GM21447 (cell line): ENCODE data around the gene SLC5A11.
"Not testable (repeated sequence)": the region's sequence is repeated elsewhere in the genome, so short reads cannot be mapped to it uniquely, and the experiment has no call there.

Experiments used
- ATAC-seq: cut with Tn5 transposase; IDR thresholded peaks from one replicate; pipeline ENCODE4 v1.9.1; 2021; ENCODE audit not compliant: unreplicated experiment

Gene SLC5A11

DNA sequence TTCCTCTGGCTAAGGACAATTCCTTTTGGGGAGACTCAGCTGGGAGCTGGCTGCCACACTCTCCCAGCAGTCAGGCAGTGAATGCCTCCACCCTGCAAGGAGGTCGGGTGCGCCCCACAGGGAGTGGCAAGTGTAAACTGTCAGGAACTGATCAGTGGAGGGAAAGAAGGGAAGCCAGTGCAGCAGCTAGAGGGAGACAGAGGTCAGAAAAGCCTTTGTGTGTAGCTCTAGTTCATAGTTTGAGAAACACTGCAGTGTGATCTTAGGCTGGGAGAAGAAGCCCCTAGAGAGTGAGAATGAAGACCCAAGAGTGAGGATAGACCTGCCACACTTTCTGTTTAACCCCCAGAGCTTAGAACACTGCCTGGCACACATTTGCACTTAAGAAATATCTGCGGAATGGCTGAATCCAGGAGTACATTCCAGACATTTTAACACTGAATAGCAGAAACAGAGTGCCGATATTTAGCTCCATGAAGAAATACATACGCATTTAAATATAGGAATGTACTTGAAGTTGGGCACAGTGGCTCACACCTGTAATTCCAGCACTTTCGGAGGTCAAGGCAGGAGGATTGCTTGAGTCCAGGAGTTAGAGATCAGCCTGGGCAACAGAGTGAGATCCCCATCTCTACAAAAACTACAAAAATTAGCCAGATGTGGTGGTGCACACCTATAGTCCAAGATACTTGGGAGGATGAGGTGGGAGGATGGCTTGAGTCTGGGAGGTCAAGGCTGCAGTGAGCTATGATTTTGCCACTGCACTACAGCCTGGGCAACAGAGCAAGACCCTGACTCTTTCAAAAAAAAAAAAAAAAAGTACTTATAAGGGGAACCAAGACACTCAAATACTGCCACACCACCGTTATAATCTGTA, 11.1 kb upstream of the SLC5A11 start:
- no peak for ATAC-seq

DNA sequence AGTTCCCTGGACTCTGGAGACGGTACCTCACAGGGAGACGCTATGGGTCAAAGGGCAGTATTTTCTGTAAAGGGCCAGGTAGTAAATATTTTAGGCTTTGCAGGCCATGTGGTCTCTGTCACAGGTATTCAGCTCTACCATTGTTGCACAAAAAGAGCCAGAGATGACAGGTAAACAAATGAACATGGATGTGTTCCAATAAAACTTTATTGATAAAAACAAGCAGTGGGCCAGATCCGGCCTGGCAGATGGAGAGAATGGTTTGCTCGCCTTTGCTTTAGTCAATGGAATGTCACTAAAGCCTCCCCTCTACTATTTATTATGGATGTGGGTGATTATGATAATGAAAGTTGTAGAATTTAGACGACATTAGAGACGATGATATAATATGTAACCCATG, 8.9 kb upstream of the SLC5A11 start:
- no peak for ATAC-seq

DNA sequence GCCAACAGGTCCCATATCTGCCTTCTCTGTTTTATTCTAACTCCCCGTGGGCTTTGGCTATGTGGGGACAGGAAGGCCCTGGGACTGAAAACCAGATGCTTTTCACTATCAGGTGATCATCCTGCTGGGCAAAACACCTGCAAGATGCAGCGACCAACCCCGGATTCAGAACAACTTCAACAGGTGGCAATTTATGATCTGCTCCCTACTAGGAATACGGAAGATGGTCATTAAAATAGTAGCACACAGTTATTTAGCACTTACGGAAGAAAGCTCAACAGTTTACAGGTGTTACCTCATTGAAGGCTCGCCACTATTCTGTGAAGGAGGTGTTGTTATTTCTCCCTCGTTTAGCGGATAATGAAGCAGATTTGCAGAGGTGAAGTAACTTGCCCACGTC, 7.8 kb upstream of the SLC5A11 start:
- no peak for ATAC-seq

DNA sequence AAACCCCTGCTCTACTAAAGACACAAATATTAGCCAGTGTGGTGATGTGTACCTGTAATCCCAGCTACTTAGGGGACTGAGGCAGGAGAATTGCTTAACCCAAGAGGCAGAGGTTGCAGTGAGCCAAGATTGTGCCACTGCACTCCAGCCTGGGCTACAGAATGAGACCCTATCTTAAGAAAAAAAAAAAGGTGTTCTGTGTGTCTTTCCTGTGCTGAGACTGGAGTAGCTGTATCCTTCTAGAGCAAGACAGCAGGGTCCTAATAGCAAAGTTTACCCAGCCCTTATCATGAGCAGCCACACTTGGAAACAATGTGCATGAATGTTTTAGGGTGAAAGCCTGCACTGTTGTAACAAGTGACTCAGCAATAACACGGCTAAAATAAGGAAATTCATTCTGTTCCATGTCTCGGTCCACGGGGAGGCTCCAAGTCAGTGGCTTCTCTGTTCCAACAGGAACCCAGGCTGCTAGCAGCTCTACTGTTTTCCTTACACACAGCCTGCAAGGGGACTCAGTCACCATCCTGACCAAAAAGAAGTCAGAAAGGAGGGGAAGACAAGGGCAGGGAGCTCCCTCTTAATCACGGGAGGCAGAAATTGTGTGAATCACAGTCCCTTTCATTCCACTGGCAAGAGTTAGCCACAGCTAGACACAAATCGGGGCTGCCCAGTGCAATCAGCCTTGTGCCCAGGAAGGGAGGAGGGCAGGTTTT, 7.1 kb upstream of the SLC5A11 start:
- ATAC-seq = no peak

DNA sequence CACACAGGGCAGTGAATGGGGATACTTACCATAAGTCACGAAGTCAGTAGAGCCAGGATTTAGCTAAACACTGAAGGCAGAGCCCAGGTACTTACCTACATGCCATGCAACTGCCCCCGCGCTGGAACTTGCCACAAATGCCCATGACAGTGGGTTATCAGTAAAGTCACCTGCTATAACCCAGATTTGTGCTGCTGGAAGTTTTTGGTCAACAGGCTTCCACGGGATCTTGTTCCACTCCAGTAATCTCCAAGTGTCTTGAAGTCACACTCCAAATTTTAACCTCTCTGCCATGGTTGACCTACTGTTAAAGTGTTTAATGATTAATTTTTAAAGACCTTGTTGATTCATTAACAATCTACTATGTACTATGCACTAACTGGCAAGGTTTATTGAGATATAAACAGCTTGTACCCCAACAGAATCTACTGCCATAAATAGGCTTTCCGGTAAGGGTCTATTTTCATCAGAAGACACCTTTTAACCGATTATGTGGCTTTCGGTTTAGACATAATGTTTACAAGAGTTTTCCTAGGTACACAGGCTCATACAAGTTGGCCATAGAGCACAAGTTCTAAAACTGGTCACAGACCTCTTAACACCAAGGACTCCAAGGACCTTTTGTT, 6.3 kb upstream of the SLC5A11 start:
- no peak for ATAC-seq

DNA sequence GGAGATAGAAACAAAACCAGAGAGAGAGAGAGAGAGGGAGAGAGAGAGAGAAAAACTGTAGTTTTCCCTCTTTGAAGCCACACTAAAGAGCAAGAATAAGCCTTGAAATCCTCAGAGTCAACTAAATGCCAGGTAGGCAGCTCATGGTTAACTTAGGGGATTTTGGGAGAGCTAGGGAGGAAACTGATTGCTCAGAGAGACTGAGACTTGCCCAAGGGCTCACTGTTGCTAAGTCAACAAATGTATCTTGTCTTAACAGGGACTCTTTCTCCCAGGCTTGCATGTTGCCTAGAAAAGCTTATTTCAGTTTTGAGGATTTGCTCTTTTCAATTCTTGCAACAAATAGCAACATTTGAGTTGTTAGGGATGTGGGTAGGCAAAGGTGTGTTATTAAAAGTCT, 4.5 kb upstream of the SLC5A11 start:
- ATAC-seq = no peak

DNA sequence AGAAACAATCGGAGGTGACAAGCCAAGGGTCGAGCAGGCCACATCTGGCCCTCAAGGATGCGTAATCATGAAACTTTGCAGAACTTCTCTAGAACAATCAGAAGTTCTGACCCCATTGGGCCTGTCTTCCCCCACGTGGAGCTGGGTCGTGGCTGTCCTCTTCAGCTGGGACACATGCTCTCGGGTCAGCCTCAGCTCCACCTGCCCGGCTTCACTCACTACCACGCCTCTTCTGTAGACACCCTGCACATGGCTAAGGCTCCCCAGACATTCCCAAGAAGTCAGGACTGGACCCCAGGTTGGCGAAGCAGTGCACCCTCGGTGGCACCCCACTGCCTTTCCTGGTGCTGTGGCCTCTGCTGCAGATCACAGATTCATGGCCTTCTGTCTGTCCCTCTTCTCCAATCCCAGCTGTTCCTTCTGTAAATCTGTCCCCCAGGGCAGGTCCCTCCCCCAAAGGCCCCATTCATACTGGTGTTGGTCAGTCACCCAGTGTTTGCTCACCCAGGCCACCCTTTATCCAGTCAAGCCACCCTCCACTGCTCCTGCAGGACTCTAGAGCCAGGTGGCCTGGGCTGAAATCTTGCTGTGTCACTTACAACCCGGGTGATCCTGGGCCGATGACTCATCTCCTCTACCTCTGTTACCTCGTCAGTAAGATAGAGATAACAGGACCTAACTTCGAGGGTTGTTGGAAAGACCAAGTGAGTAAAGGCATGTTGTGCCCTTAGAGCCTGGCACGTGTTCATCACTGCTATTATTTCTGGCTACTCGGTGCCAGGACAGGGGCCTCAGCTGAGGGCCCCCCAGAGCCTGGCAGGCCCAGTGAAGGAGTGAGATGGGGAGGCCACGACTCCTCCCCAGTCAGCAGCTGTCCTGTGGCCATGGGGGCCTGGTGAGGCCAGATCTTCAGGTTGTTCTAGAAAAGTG, 1.4 kb upstream of the SLC5A11 start:
- ATAC-seq = no peak

DNA sequence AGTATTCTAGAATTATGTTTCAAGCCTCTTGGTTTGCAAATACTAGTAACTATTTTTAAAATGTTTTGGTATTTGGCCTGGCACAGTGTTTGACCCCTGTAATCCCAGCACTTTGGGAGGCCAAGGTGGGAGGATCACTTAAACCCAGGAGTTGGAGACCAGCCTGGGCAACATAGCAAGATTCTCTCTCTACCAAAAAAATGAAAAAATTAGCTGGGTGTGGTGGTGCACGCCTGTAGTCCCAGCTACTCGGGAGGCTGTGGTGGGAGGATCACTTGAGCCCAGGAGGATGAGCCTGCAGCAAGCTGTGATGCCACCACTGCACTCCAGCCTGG, 765 bp upstream of the SLC5A11 start:
- ATAC-seq = not testable (repeated sequence)

DNA sequence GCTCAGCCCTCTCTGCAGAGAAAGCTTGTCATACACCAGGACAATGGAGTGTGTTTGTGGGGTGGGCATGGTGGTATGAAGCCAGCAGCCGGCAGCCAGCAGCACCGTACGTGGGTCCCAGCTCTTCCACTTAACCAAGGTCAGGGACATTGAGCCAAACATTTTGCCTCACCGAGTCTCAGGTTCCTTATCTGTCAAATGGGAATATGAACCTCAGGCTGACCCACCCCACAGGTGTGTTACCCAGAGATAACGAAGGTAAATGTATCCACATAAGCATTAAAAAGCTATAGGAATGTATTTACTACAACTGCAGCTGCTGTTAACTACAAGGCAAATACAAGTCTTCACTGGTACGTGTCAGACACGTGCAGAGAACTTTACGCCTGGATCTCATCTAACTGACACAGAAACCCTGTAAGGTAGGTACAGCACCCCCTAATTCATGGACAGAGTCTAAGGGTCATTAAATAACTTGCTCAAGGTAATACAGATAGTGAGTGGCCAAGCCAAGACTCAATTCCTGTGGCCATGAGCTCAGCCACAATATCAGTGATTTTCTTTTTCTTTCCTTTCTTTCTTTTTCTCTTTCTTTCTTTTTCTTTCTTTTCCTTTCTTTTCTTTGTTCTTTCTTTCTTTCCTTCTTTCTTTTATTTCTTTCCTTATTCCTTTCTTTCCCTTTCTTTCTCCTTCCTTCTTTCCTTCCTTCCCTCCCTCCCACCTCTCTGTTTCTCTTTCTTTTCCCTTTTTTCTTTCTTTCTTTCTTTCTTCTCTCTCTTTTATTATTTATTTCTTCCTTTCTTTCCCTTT, 990 bp downstream of the SLC5A11 start:
- ATAC-seq = no peak

DNA sequence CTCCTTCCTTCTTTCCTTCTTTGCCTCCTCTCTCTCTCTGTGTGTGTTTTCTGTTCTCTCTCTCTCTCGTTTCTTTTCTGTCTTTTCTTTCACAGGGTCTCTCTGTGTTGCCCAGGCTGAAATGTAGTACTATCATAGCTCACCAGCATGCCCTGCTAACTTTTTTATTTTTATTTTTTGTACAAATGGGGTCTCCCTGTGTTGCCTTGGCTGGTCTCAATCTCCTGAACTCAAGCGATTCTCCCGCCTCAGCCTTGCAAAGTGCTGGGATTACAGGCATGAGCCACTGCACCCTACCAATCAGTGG, 1.5 kb downstream of the SLC5A11 start:
- ATAC-seq = no peak

DNA sequence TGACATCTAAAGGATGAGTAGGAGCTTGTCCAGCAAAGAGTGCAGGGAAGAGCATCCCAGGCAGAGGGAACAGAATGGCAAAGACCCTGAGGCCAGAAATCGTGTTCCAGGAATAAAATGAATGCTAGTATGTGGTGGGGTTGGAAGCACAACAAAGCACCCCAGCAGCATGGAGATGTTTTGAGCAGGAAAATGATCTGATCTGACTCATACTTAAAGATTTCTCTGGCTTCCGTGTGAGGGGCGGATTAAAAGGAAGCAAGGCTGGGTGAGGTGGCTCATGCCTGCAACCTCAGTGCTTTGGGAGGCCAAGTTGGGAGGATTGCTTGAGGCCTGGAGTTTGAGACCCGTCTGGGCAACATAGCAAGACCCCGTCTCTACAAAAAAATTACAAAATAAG, 2.3 kb downstream of the SLC5A11 start:
- ATAC-seq = no peak

DNA sequence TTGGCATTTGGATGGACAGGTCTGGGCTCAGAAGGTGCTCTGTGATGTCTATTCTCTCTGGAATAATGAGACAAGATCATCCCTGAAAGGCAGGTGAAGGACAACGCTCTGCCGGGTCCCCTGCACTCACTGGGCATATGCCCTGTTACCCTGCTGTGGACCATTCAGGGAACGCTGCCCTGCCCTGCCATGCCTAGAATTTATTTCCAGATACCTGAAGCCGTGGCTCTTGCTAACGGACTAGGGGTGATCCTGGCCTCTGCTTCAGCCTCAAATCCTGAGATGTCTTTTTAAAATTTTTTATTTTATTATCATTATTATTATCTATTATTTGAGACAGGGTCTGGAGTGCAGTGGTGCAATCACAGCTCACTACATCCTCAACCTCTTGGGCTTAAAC, 3.9 kb downstream of the SLC5A11 start:
- no peak for ATAC-seq

DNA sequence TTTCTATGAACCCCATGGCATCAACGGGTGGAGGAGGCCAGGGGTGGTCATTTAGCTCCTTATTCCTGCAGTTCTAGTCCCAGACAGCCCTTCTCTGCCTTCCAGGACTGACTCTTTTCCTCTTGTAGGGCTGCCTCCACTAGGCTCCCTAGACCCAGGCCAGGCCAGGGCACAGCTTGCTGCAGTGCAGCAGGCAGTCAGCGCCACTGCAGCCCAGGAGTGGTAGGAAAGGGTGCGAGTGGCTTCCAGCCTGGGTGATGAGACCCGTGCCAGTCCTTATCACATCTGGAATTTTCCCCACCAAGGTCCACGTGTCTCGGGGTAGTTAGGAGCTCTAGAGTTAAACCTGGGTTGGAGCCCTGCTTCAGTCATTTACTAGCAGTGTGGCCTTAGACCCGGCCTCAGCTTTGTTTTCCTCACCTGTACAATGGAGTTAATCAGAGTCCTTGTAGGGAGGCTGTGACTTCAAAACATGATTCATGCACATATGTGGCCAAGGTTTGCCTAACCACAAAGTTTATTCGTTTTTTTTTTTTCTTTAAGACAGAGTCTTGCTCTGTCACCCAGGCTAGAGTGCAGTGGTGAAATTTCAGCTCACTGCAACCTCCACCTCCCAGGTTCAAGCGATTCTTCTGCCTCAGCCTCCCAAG, 4.7 kb downstream of the SLC5A11 start:
- ATAC-seq = no peak

DNA sequence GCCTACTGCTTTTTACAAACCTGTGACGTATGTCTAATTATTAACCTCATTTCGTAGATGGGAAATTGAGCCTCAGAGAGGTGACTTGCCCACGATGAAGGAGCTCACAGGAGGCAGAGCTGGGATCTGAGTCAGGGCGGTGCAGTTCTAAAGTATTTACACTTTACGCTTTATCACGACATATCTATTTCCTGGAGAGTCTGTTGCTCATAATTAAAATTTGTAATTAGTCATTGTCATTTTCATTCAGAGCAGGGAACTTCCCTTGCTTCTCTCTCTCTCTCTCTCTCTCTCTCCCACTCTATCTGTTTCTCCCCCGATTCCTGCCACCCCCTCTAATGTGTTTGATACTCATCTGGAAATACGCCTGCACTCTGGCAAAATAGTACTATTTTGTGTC, 5.9 kb downstream of the SLC5A11 start:
- no peak for ATAC-seq

DNA sequence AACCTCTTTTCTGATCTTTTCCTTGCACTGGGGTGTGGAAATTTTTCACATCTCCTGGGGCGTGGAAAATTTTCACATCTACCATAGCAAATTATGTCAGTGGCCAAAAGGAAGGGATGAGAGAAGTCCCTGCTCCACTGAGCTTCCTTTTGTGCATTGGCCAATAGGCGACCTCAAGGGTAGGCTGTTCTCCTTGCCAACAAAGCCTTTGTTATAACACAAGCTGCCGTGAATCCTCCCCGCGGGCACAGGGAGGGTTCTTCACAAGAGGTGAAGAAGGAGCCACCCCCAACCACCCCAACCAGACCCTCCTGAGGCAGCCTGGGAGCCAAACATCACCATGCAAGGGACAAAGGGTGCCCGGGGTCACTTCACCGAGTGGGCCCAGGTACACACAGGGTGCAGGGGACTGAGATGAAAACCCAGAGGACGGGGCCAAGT, 6.5 kb downstream of the SLC5A11 start:
- no peak for ATAC-seq

DNA sequence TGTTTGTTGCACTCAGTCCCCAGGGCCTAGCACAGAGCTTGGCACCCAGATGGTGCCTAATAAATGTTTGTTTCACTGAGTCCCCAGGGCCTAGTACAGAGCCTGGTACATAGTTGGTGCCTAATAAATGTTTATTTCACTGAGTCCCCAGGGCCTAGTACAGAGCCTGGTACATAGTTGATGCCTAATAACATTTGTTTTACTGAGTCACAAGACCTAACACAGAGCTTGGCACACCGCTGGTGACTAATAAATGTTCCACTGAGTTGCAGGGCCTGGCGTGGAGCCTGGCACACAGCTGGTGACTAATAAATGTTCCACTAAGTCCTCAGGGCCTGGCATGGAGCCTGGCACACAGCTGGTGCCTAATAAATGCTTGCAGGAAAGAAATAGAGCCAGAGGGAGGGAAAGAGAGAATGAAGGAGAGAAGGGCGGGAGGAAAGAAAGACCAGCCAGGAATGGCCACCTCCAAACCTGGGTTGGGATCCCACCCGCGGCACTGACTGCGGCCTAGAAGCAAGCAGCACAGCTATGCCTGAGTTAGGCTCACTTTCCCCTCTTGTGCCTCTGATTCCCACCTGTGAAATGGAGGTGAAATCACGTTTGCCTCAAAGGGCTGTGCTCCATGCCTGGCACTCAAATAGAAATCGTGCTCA, 7.5 kb downstream of the SLC5A11 start:
- no peak for ATAC-seq

DNA sequence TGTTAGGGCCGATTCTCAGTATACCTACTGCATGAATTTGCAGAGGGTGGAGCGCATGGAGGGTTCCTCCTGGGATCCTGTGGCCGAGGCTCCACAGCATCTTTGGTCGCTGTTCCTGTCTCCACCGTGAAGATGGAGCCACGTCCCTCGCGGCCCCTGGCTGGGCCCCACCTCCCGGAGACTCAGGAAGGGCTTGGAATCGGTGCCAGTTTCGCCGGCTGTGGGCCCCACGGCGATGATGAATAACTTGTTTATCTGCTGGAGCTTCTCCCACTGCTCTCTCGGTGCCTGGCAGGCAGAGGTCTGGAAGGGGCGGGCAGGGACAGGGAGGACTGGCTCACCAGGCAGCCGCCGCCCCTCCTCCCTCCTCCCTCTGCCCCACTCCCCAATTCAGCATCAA, 8.1 kb downstream of the SLC5A11 start:
- no peak for ATAC-seq

DNA sequence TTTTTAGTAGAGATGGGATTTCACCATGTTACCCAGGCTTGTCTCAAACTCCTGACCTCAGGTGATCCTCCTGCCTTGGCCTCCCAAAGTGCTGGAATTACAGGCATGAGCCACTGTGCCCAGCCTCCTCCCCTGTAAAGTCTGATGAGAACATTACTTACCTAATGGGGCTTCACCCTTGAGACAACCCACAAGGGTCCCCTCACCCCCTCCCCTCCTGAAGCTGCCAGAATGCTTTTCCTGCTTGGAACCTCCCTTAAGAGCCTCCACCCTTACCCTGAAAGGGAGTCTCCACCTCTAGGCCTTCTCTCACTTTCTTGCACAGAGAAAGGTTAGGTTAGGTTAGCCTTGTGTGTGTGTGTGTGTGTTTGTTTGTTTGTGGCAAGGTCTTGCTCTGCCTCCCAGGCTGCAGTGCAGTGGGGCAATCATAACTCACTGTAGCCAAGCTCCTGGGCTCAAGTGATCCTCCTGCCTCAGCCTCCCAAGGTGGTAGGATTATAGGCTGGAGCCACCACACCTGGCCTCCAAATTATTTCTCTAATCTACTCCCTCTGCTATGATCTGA, 8.9 kb downstream of the SLC5A11 start:
- ATAC-seq = no peak

DNA sequence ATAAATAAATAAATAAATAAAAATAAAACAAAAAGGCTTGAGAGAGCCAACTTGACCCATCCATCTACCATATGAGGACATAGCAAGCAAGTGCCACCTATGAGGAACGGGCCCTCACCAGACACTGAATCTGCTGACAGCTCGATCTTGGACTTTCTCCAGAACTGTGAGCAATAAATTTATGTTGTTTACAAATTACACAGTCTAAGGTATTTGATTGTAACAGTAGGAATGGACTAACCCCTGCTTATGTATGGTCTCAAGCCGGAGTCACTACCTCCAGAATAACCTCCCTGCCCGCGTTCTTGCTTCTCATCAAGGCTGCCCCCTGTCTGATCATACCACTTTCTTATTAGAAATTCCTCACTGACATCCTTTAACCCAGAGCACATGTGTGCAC, 9.9 kb downstream of the SLC5A11 start:
- ATAC-seq = no peak
